NT2/D1 (cell line): Measurements from ENCODE around the gene APCDD1.

Source experiments
- DNase-seq: peaks from one replicate; pipeline ENCODE4 v3.0.0-alpha.2; 2011; ENCODE audit warnings: low read depth, low spot score
- H3K27me3 ChIP-seq: 2 replicates; pipeline ENCODE4 v1.6.0; 2011; ENCODE audit warnings: mild to moderate bottlenecking; ENCODE audit not compliant: insufficient read length, insufficient read depth
- H3K36me3 ChIP-seq: 2 replicates; pipeline ENCODE4 v1.6.1; 2011; ENCODE audit warnings: mild to moderate bottlenecking, low read length, mixed read lengths; ENCODE audit not compliant: insufficient read depth, insufficient read length
- H3K4me1 ChIP-seq: 2 replicates; pipeline ENCODE4 v1.5.1; 2011; ENCODE audit not compliant: insufficient read depth, insufficient read length
- H3K4me3 ChIP-seq: 2 replicates; pipeline ENCODE4 v1.5.1; 2011; ENCODE audit warnings: low read depth; ENCODE audit not compliant: insufficient read length
- H3K9ac ChIP-seq: 2 replicates; pipeline ENCODE4 v1.6.0; 2011; ENCODE audit warnings: low read depth; ENCODE audit not compliant: insufficient read length
- H3K9me3 ChIP-seq: 2 replicates; pipeline ENCODE4 v1.5.1; 2011; ENCODE audit warnings: mild to moderate bottlenecking, low read length; ENCODE audit not compliant: insufficient read depth
- SUZ12 ChIP-seq: IDR thresholded peaks from 2 replicates; pipeline ENCODE4 v1.6.1; 2011; ENCODE audit not compliant: insufficient read length, insufficient read depth; ENCODE audit errors: extremely low read depth
- YY1 ChIP-seq: IDR thresholded peaks from 2 replicates; pipeline ENCODE4 v1.6.1; 2011; ENCODE audit not compliant: insufficient read length, insufficient read depth
- ZNF274 ChIP-seq: IDR thresholded peaks from 2 replicates; pipeline ENCODE4 v1.6.1; 2011; ENCODE audit warnings: mild to moderate bottlenecking, low read depth, low read length

The APCDD1 gene

DNA sequence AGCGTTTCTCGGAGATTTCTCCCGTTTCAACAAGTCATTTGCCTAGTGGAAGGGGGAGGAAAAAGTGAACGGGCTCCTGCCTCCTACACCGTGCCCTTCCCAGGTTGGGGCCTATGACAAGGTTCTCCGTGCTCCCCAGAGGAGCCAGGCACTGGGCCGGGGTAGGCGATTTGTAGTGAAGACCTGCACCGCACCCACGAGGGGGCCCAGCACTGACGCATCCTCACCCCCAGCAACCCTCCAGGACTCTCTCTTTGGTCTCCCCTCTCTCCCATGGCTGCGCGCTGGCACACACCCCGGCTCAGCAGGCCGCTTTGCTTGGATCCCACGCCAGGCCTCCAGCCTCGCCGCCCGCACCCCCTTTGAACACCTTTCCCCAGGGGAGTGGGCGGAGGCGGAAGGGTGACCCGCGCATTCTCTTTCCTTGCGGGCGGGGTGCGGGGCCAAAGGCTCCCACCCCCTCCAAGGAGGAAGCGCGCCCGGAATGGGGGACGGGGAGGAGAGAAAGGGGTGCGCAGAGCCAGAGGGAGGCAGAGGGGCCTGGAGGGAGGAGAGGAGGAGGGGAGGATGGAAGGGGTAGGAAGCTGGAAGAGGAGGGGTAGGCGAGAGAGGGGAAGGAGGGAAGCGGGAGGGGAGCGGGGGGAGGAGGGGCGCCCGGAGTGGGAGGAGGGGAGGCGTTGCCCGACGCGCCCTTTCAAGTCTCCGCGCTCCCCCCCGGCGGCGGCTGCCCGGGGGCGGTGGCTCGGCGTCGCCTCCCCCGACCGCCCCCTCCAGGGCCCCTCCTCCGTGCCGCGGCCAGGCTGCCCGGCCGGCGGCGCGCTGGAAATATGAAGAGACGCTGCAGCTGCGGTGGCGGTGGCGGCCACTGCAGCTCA is at the start of gene APCDD1:
APCDD1 (plus strand) TSS at position 830 of the 875 bp plus-strand sequence. CDS start 347 bp downstream, outside the sequence.
- Histone ChIP-seq H3K4me1 (peaks cover 2% of the 10 kb centered on the region), H3K4me3 (peak within 1 kb of the TSS; percentile 61), H3K36me3 (no peaks in the 10 kb centered on the region), H3K9ac (peak within 1 kb of the TSS; percentile 82), H3K27me3 (peaks cover 12% of the 10 kb centered on the region), H3K9me3 (no peaks in the 10 kb centered on the region)
- DNase-seq, result no peak
- TF ChIP-seq SUZ12, result no peak
- TF ChIP-seq YY1, result no peak
- no peak for TF ChIP-seq ZNF274

- Histone ChIP-seq H3K27me3 (no peaks in the 10 kb centered on the region), H3K9ac (no peak overlapping the region), H3K36me3 (no peaks in the 10 kb centered on the region), H3K4me3 (no peak overlapping the region), H3K4me1 (peaks cover 3% of the 10 kb centered on the region), H3K9me3 (no peaks in the 10 kb centered on the region)
- TF ChIP-seq SUZ12 (no peak), ZNF274 (no peak), YY1 (no peak)
- DNase-seq, result no peak
Observed at GRCh38 chr18:10405014-10405493, 49.4 kb upstream of the APCDD1 start.

DNA sequence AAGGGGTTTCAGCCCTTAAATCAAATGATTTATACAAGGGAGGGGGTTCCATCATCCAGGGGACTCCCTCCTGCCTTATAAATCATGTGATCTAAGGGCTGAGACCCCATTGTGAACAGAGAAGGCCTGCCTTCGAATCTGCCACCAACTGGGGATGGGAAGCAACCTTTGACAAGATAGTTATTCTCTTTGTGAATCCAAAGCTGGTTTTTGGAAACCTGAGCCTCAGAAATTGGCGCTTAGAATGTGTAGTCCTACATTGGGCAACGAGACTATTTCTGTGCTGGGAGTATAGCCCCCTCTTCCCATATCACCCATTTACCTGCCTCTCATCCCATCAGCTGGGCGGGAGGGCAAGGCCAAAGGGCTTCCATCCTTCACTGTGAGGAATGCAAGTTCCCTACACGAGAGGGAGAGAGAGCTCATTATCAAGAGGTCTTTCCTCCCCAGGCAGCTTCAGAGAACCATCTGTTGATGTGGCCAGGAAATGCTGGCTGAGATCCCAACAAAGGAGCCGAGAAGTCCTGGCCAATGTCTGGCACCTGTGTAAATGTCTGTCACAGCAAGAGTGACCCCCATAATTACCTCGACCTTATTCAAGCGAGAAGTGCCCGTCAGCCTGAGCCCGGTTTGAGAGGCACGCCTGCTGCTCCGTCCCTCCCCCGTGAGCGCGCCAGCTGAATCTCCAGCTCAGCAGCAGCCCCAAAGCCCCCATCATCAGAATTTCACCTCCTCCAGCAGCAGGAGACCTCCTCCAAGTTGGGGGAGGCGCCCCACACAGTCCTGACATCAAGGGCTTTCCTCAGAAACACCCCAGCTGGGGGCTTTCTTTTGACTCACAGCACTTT is 48.4 kb upstream of the APCDD1 start:
- no peaks in the 10 kb centered on the region for H3K27me3 ChIP-seq
- peak overlapping the region; percentile 3 for H3K4me3 ChIP-seq
- no peaks in the 10 kb centered on the region for H3K9me3 ChIP-seq
- H3K4me1 ChIP-seq, result peaks cover 3% of the 10 kb centered on the region
- DNase-seq, result peak; percentile 68
- H3K9ac ChIP-seq, result peak overlapping the region; percentile 52
- TF ChIP-seq ZNF274, result no peak
- TF ChIP-seq YY1, result no peak
- TF ChIP-seq SUZ12, result no peak
- no peaks in the 10 kb centered on the region for H3K36me3 ChIP-seq

DNA sequence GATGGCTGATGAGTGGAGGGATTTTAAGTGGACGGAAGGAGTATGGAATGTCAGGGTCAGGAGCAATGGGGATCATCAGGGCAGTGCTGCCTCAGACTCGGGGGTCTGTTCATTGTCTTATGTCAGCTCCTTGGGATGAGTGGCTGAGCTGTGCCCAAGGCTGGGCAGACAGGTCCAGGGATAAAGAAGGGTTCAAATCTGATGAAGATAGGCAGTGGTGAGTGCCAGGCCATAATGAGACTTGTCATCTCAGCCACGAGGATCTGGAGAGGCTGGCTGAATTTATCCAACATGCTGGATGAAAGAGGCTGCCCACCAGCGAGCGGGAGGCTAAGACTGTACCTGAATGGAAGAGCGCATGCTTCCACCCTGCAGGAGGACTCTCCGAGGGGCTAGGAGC is 46.3 kb upstream of the APCDD1 start:
- no peaks in the 10 kb centered on the region for H3K36me3 ChIP-seq
- no peaks in the 10 kb centered on the region for H3K27me3 ChIP-seq
- peaks cover 3% of the 10 kb centered on the region for H3K4me1 ChIP-seq
- H3K9ac ChIP-seq, result no peak overlapping the region
- no peak overlapping the region for H3K4me3 ChIP-seq
- TF ChIP-seq SUZ12 (no peak), ZNF274 (no peak)
- no peak for DNase-seq
- no peaks in the 10 kb centered on the region for H3K9me3 ChIP-seq

DNA sequence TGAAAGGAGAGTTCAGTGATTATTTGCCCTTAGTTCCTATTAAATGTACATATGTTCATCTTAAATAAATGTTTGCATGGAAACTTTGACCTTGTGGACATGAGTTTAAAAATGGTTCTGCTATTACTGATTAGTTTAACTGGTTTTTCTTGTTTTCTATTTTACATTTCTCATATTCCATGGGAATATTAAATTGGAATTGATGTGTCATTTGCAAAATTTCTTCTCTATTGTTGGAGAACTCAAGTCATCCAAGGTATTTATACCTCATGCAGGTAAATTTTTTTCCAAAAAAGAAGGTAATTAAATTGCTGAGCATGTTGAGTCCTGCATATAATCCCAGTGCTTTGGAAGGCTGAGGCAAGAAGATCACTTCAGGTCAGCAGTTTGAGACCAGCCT is 45.4 kb upstream of the APCDD1 start:
- Histone ChIP-seq H3K9me3 (no peaks in the 10 kb centered on the region), H3K4me3 (no peak overlapping the region), H3K27me3 (no peaks in the 10 kb centered on the region), H3K36me3 (no peaks in the 10 kb centered on the region), H3K9ac (no peak overlapping the region), H3K4me1 (peaks cover 3% of the 10 kb centered on the region)
- no peak for TF ChIP-seq ZNF274
- TF ChIP-seq YY1, result no peak
- TF ChIP-seq SUZ12, result no peak
- no peak for DNase-seq

DNA sequence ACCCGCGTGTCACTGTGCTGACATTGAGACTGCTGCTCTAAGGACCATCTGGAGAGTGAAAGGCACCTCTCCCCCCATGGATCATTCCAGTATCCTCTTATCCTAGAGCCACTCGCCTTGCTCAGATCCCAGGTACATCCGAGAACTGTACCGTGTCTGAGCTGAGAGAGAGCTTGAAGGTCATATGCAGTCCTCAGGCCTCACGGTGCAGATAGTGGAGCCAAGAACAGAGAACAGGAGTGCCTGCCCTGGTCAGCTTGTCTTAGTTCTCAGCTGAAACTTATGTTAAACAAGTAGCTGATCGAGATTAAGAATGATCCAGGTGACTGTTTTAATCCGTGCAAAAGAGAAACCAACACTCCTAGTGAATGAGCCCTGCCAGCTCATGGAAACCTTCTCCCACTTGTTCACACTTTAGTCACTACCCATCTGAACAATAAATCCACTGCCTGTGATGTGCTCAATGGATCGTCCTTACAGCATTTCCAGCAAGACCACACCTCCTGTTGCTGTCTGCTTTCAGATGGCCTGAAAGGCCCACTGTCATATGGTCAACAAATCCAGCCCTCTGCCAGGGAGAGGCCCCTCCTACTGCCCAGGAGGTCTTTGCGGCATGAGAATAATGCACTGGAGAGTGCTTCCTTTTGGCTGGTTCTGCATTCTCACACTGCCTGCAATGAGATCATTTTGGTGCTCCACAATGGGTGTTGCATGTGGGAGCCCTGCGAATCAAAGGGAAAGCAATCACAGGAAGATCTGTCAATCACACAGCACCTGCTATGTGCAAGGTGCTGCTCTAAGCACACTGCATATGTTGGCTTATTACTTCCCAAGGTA is 43.7 kb upstream of the APCDD1 start:
- Histone ChIP-seq H3K9ac (no peak overlapping the region), H3K9me3 (no peaks in the 10 kb centered on the region), H3K4me1 (peaks cover 3% of the 10 kb centered on the region), H3K36me3 (no peaks in the 10 kb centered on the region), H3K4me3 (no peak overlapping the region), H3K27me3 (no peaks in the 10 kb centered on the region)
- peak; percentile 8 for DNase-seq
- TF ChIP-seq SUZ12 (no peak), ZNF274 (no peak), YY1 (no peak)

GRCh38 chr18:10412933-10413332 is 41.5 kb upstream of the APCDD1 start:
- TF ChIP-seq YY1 (no peak), ZNF274 (no peak), SUZ12 (no peak)
- Histone ChIP-seq H3K27me3 (no peaks in the 10 kb centered on the region), H3K4me3 (no peak overlapping the region), H3K9ac (no peak overlapping the region), H3K36me3 (no peaks in the 10 kb centered on the region), H3K4me1 (peaks cover 3% of the 10 kb centered on the region), H3K9me3 (no peaks in the 10 kb centered on the region)
- no peak for DNase-seq
